IPS-20b (cell line): ENCODE measurements around the gene NAV3.

Experiments
- H3K27ac ChIP-seq: one replicate; pipeline ENCODE4 v1.5.1; 2013; ENCODE audit warnings: low read length
- H3K27me3 ChIP-seq: 2 replicates; pipeline ENCODE4 v1.6.1; 2013; ENCODE audit warnings: mild to moderate bottlenecking, low read length, inconsistent platforms; ENCODE audit not compliant: insufficient read depth
- H3K36me3 ChIP-seq: 2 replicates; pipeline ENCODE4 v1.6.1; 2013; ENCODE audit warnings: low read depth, mild to moderate bottlenecking, inconsistent platforms, low read length, moderate library complexity; ENCODE audit not compliant: insufficient read depth
- H3K4me1 ChIP-seq: 2 replicates; pipeline ENCODE4 v1.6.1; 2013; ENCODE audit warnings: mild to moderate bottlenecking, control low read depth, inconsistent platforms, low read length, moderate library complexity; ENCODE audit not compliant: insufficient read depth
- H3K4me3 ChIP-seq: 2 replicates; pipeline ENCODE4 v1.5.1; 2013; ENCODE audit warnings: mild to moderate bottlenecking, low read length, inconsistent platforms
- H3K9ac ChIP-seq: 2 replicates; pipeline ENCODE4 v1.6.1; 2013; ENCODE audit warnings: low read depth, mild to moderate bottlenecking, inconsistent platforms, low read length, moderate library complexity
- H3K9me3 ChIP-seq: 2 replicates; pipeline ENCODE4 v1.6.1; 2013; ENCODE audit warnings: mild to moderate bottlenecking, low read depth, low read length, inconsistent platforms; ENCODE audit not compliant: insufficient read depth

NAV3 gene

GRCh38 chr12:78028426-78028825 lies 197.7 kb downstream of the NAV3 start:
- Histone ChIP-seq H3K9ac (no peak overlapping the region), H3K4me3 (no peak overlapping the region), H3K27me3 (no peaks in the 10 kb centered on the region), H3K9me3 (no peaks in the 10 kb centered on the region), H3K36me3 (no peaks in the 10 kb centered on the region), H3K27ac (no peak overlapping the region), H3K4me1 (peaks cover 3% of the 10 kb centered on the region; the same call in 1 of the 2 replicates)

GRCh38 chr12:78034025-78034424 lies 203.3 kb downstream of the NAV3 start:
- Histone ChIP-seq H3K27ac (no peak overlapping the region), H3K4me3 (no peak overlapping the region), H3K9ac (no peak overlapping the region), H3K4me1 (no peaks in the 10 kb centered on the region), H3K9me3 (no peaks in the 10 kb centered on the region), H3K27me3 (no peaks in the 10 kb centered on the region), H3K36me3 (no peaks in the 10 kb centered on the region)

DNA sequence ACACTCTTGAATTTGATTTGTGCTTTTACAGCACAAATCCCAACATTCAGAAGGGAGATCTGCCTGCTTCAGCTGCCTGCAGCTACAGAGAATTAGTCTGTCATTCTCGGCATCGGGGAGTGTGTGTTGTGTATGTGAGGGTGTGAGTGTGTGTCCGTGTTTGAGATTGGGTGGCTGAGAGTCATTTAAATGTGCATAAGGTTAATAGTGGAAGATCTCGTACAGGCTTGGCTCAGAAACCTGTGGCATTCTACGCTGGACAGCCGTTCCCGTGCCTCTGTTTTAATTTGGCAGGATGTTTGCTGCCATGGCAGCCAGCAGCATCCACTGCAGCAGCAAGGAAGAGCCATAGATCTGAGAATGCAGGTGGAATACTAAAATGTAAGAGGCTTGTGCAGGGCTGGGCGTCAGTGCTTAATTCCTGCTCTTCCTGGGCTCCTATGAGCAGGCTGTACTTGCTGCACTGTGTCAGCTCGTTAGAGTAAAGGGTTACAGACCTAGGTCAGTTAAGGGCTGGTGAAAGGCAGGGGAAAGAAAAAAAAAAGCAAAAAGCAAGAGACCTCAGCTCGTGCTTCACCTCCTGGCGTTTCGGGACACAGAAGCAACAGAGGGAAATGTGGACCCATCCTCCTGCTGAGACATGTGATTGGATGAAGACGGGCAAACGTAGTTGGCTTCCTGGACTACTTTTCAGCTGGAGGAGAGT lies 205.4 kb downstream of the NAV3 start:
- Histone ChIP-seq H3K36me3 (no peaks in the 10 kb centered on the region), H3K27ac (no peak overlapping the region), H3K4me3 (no peak overlapping the region), H3K9ac (no peak overlapping the region), H3K9me3 (no peaks in the 10 kb centered on the region), H3K27me3 (no peaks in the 10 kb centered on the region), H3K4me1 (no peaks in the 10 kb centered on the region)

- Histone ChIP-seq H3K4me3 (no peak overlapping the region), H3K9ac (no peak overlapping the region), H3K9me3 (no peaks in the 10 kb centered on the region), H3K27me3 (no peaks in the 10 kb centered on the region), H3K4me1 (no peaks in the 10 kb centered on the region), H3K27ac (no peak overlapping the region), H3K36me3 (no peaks in the 10 kb centered on the region)
These were observed 206.2 kb downstream of the NAV3 start for GRCh38 chr12:78036874-78037273.

GRCh38 chr12:78037707-78038106 lies 207.0 kb downstream of the NAV3 start:
- no peak overlapping the region for H3K9ac ChIP-seq
- H3K9me3 ChIP-seq = no peaks in the 10 kb centered on the region
- no peak overlapping the region for H3K4me3 ChIP-seq
- no peaks in the 10 kb centered on the region for H3K36me3 ChIP-seq
- H3K27ac ChIP-seq = no peak overlapping the region
- no peaks in the 10 kb centered on the region for H3K27me3 ChIP-seq
- no peaks in the 10 kb centered on the region for H3K4me1 ChIP-seq

DNA sequence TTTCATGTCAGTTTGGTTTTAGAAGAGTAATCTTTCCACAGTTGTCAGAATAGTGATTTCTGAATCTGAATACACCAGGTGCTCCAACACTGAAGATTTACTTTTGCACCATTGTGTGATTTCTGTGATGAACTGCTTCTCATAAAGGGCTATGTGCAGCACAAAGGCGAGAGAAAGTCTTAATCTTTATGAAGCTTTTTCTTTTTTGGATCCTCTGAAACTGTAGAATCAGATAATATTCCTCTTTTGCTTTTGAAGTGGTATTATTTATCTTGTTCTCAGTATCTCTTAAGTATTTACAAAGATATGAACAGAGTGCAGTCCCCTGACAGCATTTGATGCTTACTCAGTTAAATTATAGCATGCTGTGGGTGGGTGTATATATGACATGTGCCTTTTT lies 207.8 kb downstream of the NAV3 start:
- Histone ChIP-seq H3K9ac (no peak overlapping the region), H3K9me3 (no peaks in the 10 kb centered on the region), H3K4me1 (no peaks in the 10 kb centered on the region), H3K36me3 (no peaks in the 10 kb centered on the region), H3K27me3 (no peaks in the 10 kb centered on the region), H3K4me3 (no peak overlapping the region), H3K27ac (no peak overlapping the region)

DNA sequence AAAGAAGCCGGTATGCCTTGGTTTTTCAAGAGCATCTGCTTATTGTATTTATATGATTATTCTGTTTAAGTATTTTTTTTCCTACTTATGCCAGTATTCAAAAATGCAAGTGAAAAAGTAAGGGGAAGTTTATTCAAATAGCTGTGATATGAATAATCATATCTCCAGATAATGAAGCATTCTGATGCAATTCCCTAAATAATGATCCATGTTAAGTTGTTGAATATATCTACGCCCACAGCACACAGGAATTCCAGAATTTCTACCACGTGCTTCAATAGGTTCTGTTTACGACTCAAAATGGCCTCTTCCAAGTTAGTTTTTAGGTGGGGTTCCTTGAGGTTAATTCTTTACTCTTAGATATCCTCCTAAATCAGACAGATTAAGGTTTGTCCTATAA lies 208.3 kb downstream of the NAV3 start:
- H3K27me3 ChIP-seq = no peaks in the 10 kb centered on the region
- no peak overlapping the region for H3K27ac ChIP-seq
- no peaks in the 10 kb centered on the region for H3K9me3 ChIP-seq
- H3K4me1 ChIP-seq = no peaks in the 10 kb centered on the region
- no peaks in the 10 kb centered on the region for H3K36me3 ChIP-seq
- H3K4me3 ChIP-seq = no peak overlapping the region
- H3K9ac ChIP-seq = no peak overlapping the region

GRCh38 chr12:78040111-78040510 lies 209.4 kb downstream of the NAV3 start:
- H3K36me3 ChIP-seq = no peaks in the 10 kb centered on the region
- H3K4me3 ChIP-seq = no peak overlapping the region
- no peaks in the 10 kb centered on the region for H3K27me3 ChIP-seq
- no peaks in the 10 kb centered on the region for H3K4me1 ChIP-seq
- H3K9ac ChIP-seq = no peak overlapping the region
- 0 out of 2 replicates have a peak, but pooled peaks cover 3% of the 10 kb centered on the region for H3K9me3 ChIP-seq
- no peak overlapping the region for H3K27ac ChIP-seq

GRCh38 chr12:78050790-78051189 lies 220.1 kb downstream of the NAV3 start:
- Histone ChIP-seq H3K4me1 (no peaks in the 10 kb centered on the region), H3K4me3 (no peak overlapping the region), H3K27me3 (no peaks in the 10 kb centered on the region), H3K9ac (no peak overlapping the region), H3K9me3 (peaks cover 6% of the 10 kb centered on the region), H3K36me3 (no peaks in the 10 kb centered on the region), H3K27ac (no peak overlapping the region)

DNA sequence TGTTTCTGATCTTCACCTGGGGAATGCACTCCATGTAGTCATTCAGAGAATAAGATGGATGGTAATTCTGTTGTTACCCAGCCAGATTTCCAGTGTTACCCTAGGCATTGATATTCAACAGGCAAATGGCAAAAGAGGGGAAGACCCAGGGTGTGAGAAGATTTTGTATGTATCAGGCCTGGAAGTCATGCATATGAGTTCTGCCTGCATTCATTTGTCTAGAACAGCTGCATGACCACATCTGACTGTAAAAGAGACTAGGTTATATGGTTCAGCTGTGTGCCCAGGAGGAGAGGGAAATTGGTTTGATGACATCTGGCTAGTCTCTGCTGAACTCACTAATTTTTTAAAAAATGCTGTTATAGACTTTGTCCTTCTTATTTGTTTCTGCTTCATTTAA lies 224.9 kb downstream of the NAV3 start:
- Histone ChIP-seq H3K36me3 (no peaks in the 10 kb centered on the region), H3K4me1 (no peaks in the 10 kb centered on the region), H3K27ac (no peak overlapping the region), H3K27me3 (no peaks in the 10 kb centered on the region), H3K9ac (no peak overlapping the region), H3K4me3 (no peak overlapping the region), H3K9me3 (no peaks in the 10 kb centered on the region)

DNA sequence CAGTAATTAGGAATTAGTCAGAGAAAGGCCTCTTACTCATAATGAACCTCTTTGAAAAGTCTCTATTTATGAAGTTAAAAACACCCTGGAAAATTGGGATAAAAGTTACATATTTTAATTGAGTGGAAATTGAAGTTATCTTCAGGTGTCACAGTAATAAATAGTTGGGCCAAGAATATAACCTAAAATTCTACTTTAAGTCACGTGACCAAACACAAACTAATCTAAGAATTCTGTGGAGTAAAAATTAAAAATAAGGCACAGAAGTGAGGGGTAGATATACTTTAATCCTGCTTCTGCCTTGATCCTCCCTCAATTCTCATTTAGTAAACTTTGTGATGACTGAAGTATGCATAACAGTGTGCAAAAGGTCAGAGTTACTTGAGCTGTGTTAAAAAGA lies 226.4 kb downstream of the NAV3 start:
- Histone ChIP-seq H3K9ac (no peak overlapping the region), H3K27ac (no peak overlapping the region), H3K4me3 (no peak overlapping the region), H3K27me3 (no peaks in the 10 kb centered on the region), H3K4me1 (no peaks in the 10 kb centered on the region), H3K9me3 (no peaks in the 10 kb centered on the region), H3K36me3 (no peaks in the 10 kb centered on the region)

GRCh38 chr12:78060186-78060585 lies 229.5 kb downstream of the NAV3 start:
- H3K9ac ChIP-seq = no peak overlapping the region
- H3K36me3 ChIP-seq = no peaks in the 10 kb centered on the region
- no peaks in the 10 kb centered on the region for H3K4me1 ChIP-seq
- H3K27me3 ChIP-seq = no peaks in the 10 kb centered on the region
- no peak overlapping the region for H3K4me3 ChIP-seq
- no peak overlapping the region for H3K27ac ChIP-seq
- no peaks in the 10 kb centered on the region for H3K9me3 ChIP-seq
